GM18508 (cell line): ENCODE results near the gene UGT1A1.

ENCODE experiments used
- ATAC-seq: cut with Tn5 transposase; IDR thresholded peaks from one replicate; pipeline ENCODE4 v1.9.1; 2021; ENCODE audit warnings: moderate number of reproducible peaks; ENCODE audit not compliant: insufficient read depth, unreplicated experiment

The UGT1A1 gene

DNA sequence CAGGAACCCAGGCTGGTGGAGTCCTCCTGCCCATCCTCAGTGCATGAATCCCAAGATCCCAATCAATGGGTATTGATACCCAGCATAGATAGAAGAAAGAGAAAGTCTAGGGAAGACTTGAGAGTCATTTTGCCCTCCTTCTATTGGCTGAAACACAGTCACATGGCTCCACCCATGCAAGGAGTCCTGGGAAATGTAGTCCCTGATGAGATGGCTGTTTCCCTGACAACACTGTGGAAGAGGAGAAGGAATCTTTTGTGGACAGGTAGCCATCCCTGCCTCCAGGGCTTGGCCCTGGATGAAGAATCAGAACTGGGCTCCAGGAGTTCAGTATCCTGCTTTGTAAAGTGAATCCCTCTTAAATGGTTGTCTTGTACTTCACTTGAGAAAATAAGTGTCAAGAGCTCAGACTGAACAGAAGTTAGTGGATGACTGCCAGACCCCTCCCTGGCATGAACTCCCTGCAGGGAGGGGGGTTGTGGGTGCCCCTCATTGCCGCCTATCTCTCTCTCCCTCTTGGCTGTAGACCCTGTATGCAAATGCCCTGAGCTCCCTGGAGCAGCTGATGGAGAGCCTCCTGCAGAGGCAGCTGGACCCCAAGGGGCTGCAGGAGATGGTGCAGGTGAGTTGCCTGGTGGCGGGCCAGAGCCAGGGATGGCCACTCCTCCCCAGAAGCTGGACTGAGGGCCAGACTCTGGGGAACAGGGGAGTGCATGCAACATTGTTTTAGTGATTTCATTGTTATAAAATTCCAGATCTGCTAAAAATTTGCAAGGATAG is 54.2 kb downstream of the UGT1A1 start:
- ATAC-seq: no peak

DNA sequence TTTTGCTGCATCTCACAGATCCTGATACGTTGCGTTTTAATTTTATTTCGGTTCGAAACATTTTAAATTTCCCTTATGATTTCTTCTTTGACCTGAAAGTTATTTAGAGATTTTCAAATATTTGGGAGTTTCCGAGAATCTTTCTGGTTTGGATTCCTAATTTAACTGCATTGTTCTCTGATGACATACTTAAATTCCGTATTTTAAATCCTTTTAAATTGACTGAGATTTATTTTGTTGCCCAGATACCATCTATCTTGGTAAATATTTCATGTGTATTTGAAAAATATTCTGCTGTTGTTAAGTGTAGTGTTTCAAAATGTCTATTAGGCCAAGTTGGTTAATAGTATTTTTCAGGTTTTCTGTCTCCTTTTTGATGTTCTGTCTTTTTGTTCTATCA is 55.8 kb downstream of the UGT1A1 start:
- no peak for ATAC-seq

GRCh38 chr2:233816334-233816733 is 56.3 kb downstream of the UGT1A1 start:
- no peak for ATAC-seq

DNA sequence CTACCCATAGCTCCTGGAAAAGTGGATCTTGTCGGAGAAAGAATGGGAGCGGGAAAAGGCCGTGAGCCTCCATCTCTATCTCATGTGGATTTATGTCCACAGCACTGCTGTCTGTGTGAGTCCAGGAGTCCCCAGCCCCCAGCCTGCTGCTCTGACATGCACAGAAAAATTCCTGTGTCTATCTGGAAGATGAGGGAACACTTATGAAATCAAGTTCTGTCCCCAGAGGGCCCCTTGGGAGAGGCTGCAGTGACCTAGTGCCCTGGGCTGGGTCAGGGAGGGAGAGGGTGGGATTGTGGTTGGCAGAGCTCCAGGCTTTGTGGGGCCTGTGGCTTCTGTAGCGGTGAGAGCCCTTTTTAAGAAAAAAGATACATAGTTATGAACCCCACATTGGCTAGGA is 56.7 kb downstream of the UGT1A1 start:
- no peak for ATAC-seq

DNA sequence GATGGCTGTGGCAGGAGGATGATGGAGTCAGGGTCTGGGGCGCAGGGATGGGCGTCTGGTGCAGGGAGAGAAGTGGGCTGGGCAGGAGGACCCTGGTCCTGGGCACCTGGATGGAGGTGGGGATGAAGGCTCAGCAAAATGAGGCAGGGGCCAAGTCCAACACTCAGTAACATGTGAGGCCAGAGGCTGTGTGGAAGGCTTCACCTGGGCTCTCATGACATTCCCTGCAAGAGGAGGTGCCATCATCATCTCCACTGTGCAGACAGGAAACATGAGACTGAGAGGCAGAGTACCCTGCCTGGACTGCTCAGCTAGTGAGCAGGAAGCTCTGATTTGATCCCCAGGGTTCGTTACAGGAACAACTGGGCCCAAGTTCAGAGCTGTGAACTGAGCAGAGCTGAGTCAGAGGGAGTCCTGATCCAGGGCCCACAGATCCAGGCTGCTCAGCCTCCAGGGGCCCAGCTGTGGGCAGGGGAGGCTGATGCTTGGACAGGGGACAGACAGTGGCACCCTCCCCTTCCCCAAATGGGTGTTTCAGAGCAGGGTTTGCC is 57.4 kb downstream of the UGT1A1 start:
- ATAC-seq: no peak

- no peak for ATAC-seq
Measured at GRCh38 chr2:233817995-233818638, 58.0 kb downstream of the UGT1A1 start.

- ATAC-seq: no peak
Measured at GRCh38 chr2:233818639-233819621, 58.9 kb downstream of the UGT1A1 start.

GRCh38 chr2:233819884-233820773 is 60.1 kb downstream of the UGT1A1 start:
- ATAC-seq: no peak

DNA sequence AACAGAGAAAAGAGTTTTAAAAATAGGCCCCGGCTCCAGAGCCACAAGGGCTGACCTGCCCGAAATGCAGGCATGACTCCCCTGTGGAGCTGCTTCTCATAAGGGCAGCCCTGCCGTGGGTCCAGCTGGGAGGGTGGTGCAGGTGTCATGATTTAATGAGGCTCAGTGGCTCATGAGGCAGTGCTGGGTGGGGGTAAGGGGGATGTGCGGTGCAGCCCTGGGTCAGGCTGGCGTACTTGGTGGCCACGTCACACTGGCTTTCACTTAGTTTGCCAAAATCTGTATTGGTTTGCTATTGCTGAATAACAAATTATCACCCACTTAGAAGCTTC is 60.7 kb downstream of the UGT1A1 start:
- ATAC-seq: no peak

DNA sequence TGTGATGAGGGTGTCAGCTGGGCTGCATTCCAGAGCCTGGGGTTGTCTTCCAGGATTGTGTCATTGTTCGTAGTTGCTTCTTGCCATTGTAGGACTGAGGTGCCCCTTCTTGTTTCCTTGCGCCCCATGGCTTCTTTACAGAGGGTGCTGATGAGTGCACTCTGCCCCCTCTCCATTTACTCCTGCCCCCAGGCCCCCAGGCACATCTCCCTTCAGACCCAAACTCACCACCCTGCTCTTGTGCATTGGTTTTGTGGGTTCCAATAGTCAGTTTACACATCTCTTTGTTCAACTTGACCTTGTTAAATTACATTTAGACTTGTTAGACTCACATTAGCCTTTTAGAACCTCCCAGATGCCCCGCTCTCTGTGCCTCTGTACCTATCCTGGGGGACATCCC is 61.1 kb downstream of the UGT1A1 start:
- no peak for ATAC-seq

DNA sequence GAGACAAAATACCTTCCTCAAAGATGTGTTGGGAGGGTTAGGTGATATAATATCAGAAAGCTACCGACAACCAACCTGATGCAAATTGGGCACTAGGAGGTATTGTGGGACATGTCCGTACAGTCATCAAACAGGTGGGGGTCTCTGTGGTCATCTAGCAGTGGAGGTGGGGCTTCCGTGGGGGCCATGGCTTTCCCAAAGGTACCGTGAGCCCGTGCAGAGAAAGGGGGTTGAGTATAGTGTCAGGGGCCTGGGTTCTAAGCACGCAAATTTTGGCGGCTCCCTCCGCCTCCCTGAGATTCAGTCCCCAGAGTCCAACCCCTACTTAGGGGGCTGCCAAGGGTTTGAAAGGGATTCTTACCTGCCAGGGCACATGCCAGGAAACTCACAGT is 61.6 kb downstream of the UGT1A1 start:
- ATAC-seq: no peak

DNA sequence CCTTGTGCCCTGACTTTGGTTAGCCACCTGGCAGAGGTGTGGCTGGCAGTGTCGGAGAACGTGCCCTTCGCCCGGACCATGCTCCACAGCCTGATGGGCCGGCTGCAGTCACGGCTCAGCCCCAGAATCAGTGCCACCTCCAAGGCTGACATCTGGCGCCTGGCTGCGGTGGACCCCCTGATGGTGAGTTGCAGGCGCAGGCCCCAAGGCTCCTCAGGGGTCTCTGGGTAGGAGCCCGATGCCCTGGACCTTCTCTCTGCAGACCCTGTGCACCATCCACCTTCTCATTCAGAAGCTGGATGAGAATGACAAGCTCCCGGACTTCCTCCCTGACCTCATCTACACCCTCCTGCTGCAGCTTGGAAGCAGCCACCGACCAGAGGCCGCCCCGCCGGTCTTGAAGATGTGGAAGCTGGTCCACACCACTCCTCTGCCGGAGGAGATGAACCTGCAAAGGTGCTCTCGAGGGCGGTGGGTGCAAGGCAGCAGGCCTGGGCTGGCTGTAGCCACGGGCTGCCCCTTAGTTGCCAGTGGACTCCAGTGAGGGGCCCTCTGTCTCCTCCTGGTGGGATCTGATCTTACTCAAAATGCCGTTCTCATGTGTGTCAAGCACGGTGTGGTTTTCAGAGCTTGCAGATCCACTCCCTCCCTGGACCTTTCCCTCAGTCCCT is 62.2 kb downstream of the UGT1A1 start:
- ATAC-seq: no peak
